Measurements from ENCODE around the gene ERRFI1.
"Not testable (repeated sequence)": the region's sequence is repeated elsewhere in the genome, so short reads cannot be mapped to it uniquely, and the experiment has no call there.

Gene ERRFI1

GRCh38 chr1:7963841-7964240 is 62.3 kb downstream of the ERRFI1 start:
- not testable (repeated sequence) for DNase-seq

GRCh38 chr1:7963378-7963730 is 62.8 kb downstream of the ERRFI1 start:
- DNase-seq: not testable (repeated sequence)

GRCh38 chr1:7962636-7963377 is 63.3 kb downstream of the ERRFI1 start:
- DNase-seq: no peak

GRCh38 chr1:7962014-7962335 is 64.1 kb downstream of the ERRFI1 start:
- DNase-seq: no peak
